PC-3 (cell line): Measurements from ENCODE around the gene ZNF165. TPM values are rescaled to one million over a fixed set of nuclear protein-coding genes. Genes with fewer than 3 reads are reported as not detected.

Experiments
- ATAC-seq: fragments of 200-7000 bp; cut with Tn5 transposase; 2 replicates; pipeline ENCODE4 v1.9.1; 2020; ENCODE audit warnings: mild to moderate bottlenecking, moderate library complexity
- BruUV-seq: library from RNA; stranded (reverse); fragments of 400-500 nt; replicated peaks from 2 replicates; lab custom pipeline; 2021; lab: Mats Ljungman, UMichigan
- CTCF ChIA-PET: fragments of 300-600 bp; sonication (Branson Sonifier 250); formaldehyde crosslinking; loops from one replicate; lab custom pipeline; 2022; ENCODE audit warnings: antibody characterized with exemption; lab: Charles Lee
- POLR2A ChIA-PET: fragments of 300-600 bp; sonication (Branson Sonifier 250); formaldehyde crosslinking; loops from one replicate; lab custom pipeline; 2022; ENCODE audit warnings: antibody characterized with exemption; ENCODE audit not compliant: unreplicated experiment; lab: Charles Lee
- DNase-seq: peaks from one replicate; pipeline ENCODE4 v3.0.0-alpha.2; 2015
- H2AFZ ChIP-seq: fragments of 300-600 bp; sonication (generic); 2 replicates; pipeline ENCODE4 v1.6.0; 2016; ENCODE audit warnings: antibody characterized with exemption, low read length
- H3F3A ChIP-seq: fragments of 300-600 bp; sonication (generic); one replicate; pipeline ENCODE4 v1.6.0; 2017; ENCODE audit warnings: antibody characterized with exemption, low read length, control low read depth, mild to moderate bottlenecking; ENCODE audit not compliant: unreplicated experiment
- H3K27ac ChIP-seq: fragments of 300-600 bp; sonication (generic); 2 replicates; pipeline ENCODE4 v1.5.1; 2016; ENCODE audit warnings: mild to moderate bottlenecking, low read length
- H3K27me3 ChIP-seq: fragments of 300-600 bp; sonication (generic); 2 replicates; pipeline ENCODE4 v1.6.1; 2016; ENCODE audit warnings: low read length, mixed read lengths
- H3K36me3 ChIP-seq: fragments of 300-600 bp; sonication (generic); 2 replicates; pipeline ENCODE4 v1.6.1; 2016; ENCODE audit warnings: low read depth, mixed run types, low read length, mixed read lengths
- H3K4me1 ChIP-seq: fragments of 300-600 bp; sonication (generic); 2 replicates; pipeline ENCODE4 v1.5.1; 2016; ENCODE audit warnings: low read length; ENCODE audit not compliant: insufficient read depth
- H3K4me2 ChIP-seq: fragments of 300-600 bp; sonication (generic); 2 replicates; pipeline ENCODE4 v1.6.0; 2016; ENCODE audit warnings: low read length
- H3K4me3 ChIP-seq: fragments of 300-600 bp; sonication (generic); 2 replicates; pipeline ENCODE4 v1.5.1; 2016; ENCODE audit warnings: mild to moderate bottlenecking, low read length, mixed read lengths
- H3K79me2 ChIP-seq: fragments of 300-600 bp; sonication (generic); 2 replicates; pipeline ENCODE4 v1.6.1; 2017; ENCODE audit warnings: low read length, mixed read lengths
- H3K9ac ChIP-seq: fragments of 300-600 bp; sonication (generic); 2 replicates; pipeline ENCODE4 v1.6.0; 2016; ENCODE audit warnings: mild to moderate bottlenecking, low read length
- H3K9me2 ChIP-seq: fragments of 300-600 bp; sonication (generic); replicated peaks from 2 replicates; pipeline ENCODE4 v1.6.1; 2016; ENCODE audit warnings: mixed run types, low read length, mixed read lengths
- H3K9me3 ChIP-seq: fragments of 300-600 bp; sonication (generic); 2 replicates; pipeline ENCODE4 v1.6.1; 2016; ENCODE audit warnings: low read length, mixed read lengths
- H4K20me1 ChIP-seq: fragments of 300-600 bp; sonication (generic); 2 replicates; pipeline ENCODE4 v1.6.1; 2016; ENCODE audit warnings: low read length, mixed read lengths
- CTCF ChIP-seq: fragments of 300-600 bp; sonication (generic); conservative IDR thresholded peaks from 2 replicates; pipeline ENCODE4 v1.5.1; 2017; ENCODE audit warnings: antibody characterized with exemption, low read depth, mild to moderate bottlenecking, low read length
- EZH2 ChIP-seq: fragments of 300-600 bp; sonication (generic); IDR thresholded peaks from one replicate; pipeline ENCODE4 v1.6.1; 2017; ENCODE audit warnings: antibody characterized with exemption, mild to moderate bottlenecking, low read length; ENCODE audit not compliant: unreplicated experiment
- EZH2phosphoT487 ChIP-seq: fragments of 300-600 bp; sonication (generic); IDR thresholded peaks from 2 replicates; pipeline ENCODE4 v1.6.1; 2018; ENCODE audit warnings: mild to moderate bottlenecking, antibody characterized with exemption, low read length, borderline replicate concordance
- intact Hi-C: fragments of 100-400 bp; cut with micrococcal nuclease; formaldehyde crosslinking; loops from 2 replicates; pipeline ENCODE4 v1.9.0; 2023
- total RNA-seq: library from RNA; depleted of rRNA; stranded (reverse); fragments of >200 nt; gene quantifications from 2 replicates; pipeline ENCODE4 v1.2.3, GENCODE V29; 2014

ZNF165 gene
- total RNA-seq, 1 experiment from 2014 or later: 12.1 TPM

- ATAC-seq (no peak), DNase-seq (no peak)
- H3K9me3 ChIP-seq: no peaks in the 10 kb centered on the region
- H3K9me2 ChIP-seq: no peaks in the 10 kb centered on the region
- H3K4me3 ChIP-seq: no peak overlapping the region
- H3K4me2 ChIP-seq: no peak overlapping the region
- ChIA-PET CTCF (no interaction called here), POLR2A (no interaction called here)
- no TSS peak for BruUV-seq
- TF ChIP-seq EZH2: no peak
- no peak for TF ChIP-seq CTCF
- no peak for TF ChIP-seq EZH2phosphoT487
- no peak overlapping the region for H3K27ac ChIP-seq
- intact Hi-C loops: no loop called here
- peaks cover 26% of the 10 kb centered on the region for H3K79me2 ChIP-seq
- H2AFZ ChIP-seq: no peak overlapping the region
- H4K20me1 ChIP-seq: no peaks in the 10 kb centered on the region
- no peak overlapping the region for H3K9ac ChIP-seq
- H3F3A ChIP-seq: no peaks in the 10 kb centered on the region
- peaks cover 3% of the 10 kb centered on the region; the same call in 1 of the 2 replicates for H3K4me1 ChIP-seq
- peaks cover 5% of the 10 kb centered on the region for H3K36me3 ChIP-seq
- no peaks in the 10 kb centered on the region for H3K27me3 ChIP-seq
Observed at GRCh38 chr6:28078050-28078449, 2.3 kb upstream of the ZNF165 start.

- Histone ChIP-seq H3K9me3 (peaks cover 6% of the 10 kb centered on the region), H4K20me1 (no peaks in the 10 kb centered on the region), H3K36me3 (peaks cover 13% of the 10 kb centered on the region), H3K79me2 (peaks cover 34% of the 10 kb centered on the region), H2AFZ (no peak overlapping the region), H3F3A (no peaks in the 10 kb centered on the region), H3K9me2 (no peaks in the 10 kb centered on the region), H3K4me3 (no peak overlapping the region), H3K9ac (no peak overlapping the region), H3K27me3 (no peaks in the 10 kb centered on the region), H3K4me1 (peaks cover 3% of the 10 kb centered on the region; the same call in 1 of the 2 replicates), H3K27ac (no peak overlapping the region), H3K4me2 (no peak overlapping the region)
- ChIA-PET CTCF (no interaction called here), POLR2A (no interaction called here)
- ATAC-seq: no peak
- no peak for TF ChIP-seq CTCF
- TF ChIP-seq EZH2: no peak
- TF ChIP-seq EZH2phosphoT487: no peak
- no peak for DNase-seq
- intact Hi-C loops: no loop called here
- BruUV-seq: no TSS peak
Observed at GRCh38 chr6:28078836-28079235, 1.5 kb upstream of the ZNF165 start.

- peak; percentile 96 for DNase-seq
- ATAC-seq: peak; percentile 84
- no peak for TF ChIP-seq EZH2phosphoT487
- no peak for TF ChIP-seq EZH2
- no peak for TF ChIP-seq CTCF
- no peaks in the 10 kb centered on the region for H3K27me3 ChIP-seq
- H3K27ac ChIP-seq: peak overlapping the region; percentile 85
- no peaks in the 10 kb centered on the region for H4K20me1 ChIP-seq
- CTCF ChIA-PET: interaction anchor here (0.7 kb wide), 1 partner anchor 901 kb away, joined by 9 read pairs; no protein-coding TSS in a partner anchor
- H3K36me3 ChIP-seq: peaks cover 31% of the 10 kb centered on the region
- H2AFZ ChIP-seq: peak overlapping the region; percentile 84
- POLR2A ChIA-PET: interaction anchor here (0.7 kb wide), 1 partner anchor 22 kb away, joined by 15 read pairs; no protein-coding TSS in a partner anchor
- peak overlapping the region; percentile 91 for H3K9ac ChIP-seq
- peaks cover 6% of the 10 kb centered on the region for H3K9me3 ChIP-seq
- no peaks in the 10 kb centered on the region for H3K9me2 ChIP-seq
- no peaks in the 10 kb centered on the region for H3F3A ChIP-seq
- peak overlapping the region; percentile 85 for H3K4me2 ChIP-seq
- intact Hi-C loops: loop anchor here (1.0 to 10.0 kb wide), 2 partner anchors 23 to 246 kb away; a partner anchor contains a TSS
- H3K79me2 ChIP-seq: peaks cover 37% of the 10 kb centered on the region
- peak overlapping the region; percentile 89 for H3K4me3 ChIP-seq
- no TSS peak for BruUV-seq
- H3K4me1 ChIP-seq: peaks cover 3% of the 10 kb centered on the region; the same call in 1 of the 2 replicates
Observed at GRCh38 chr6:28080631-28081485, 490 bp downstream of the ZNF165 start.
